HG03280 (cell line): ENCODE measurements around the gene HOXA6.

Experiments
- ATAC-seq: cut with Tn5 transposase; IDR thresholded peaks from one replicate; pipeline ENCODE4 v1.9.1; 2021; ENCODE audit warnings: mild to moderate bottlenecking, moderate library complexity; ENCODE audit not compliant: unreplicated experiment

The HOXA6 gene

GRCh38 chr7:27112955-27113949, 34.3 kb downstream of the HOXA6 start:
- no peak for ATAC-seq

- ATAC-seq: no peak
Measured at GRCh38 chr7:27112361-27112760, 35.2 kb downstream of the HOXA6 start.

- ATAC-seq: no peak
Measured at GRCh38 chr7:27111751-27112277, 35.8 kb downstream of the HOXA6 start.

- no peak for ATAC-seq
Measured at GRCh38 chr7:27111042-27111750, 36.4 kb downstream of the HOXA6 start.

- ATAC-seq: no peak
Measured at GRCh38 chr7:27110186-27111031, 37.2 kb downstream of the HOXA6 start.

GRCh38 chr7:27109466-27110185, 37.9 kb downstream of the HOXA6 start:
- no peak for ATAC-seq

- ATAC-seq: no peak
Measured at GRCh38 chr7:27108390-27109127, 39.0 kb downstream of the HOXA6 start.

GRCh38 chr7:27107391-27108381, 39.9 kb downstream of the HOXA6 start:
- ATAC-seq: no peak

- ATAC-seq: no peak
Measured at GRCh38 chr7:27106901-27107240, 40.7 kb downstream of the HOXA6 start.

- no peak for ATAC-seq
Measured at GRCh38 chr7:27106181-27106900, 41.2 kb downstream of the HOXA6 start.

- no peak for ATAC-seq
Measured at GRCh38 chr7:27105301-27106031, 42.1 kb downstream of the HOXA6 start.

GRCh38 chr7:27104341-27105058, 43.1 kb downstream of the HOXA6 start:
- no peak for ATAC-seq

GRCh38 chr7:27103489-27104226, 43.9 kb downstream of the HOXA6 start:
- ATAC-seq: no peak

GRCh38 chr7:27102581-27103442, 44.8 kb downstream of the HOXA6 start, which contains the start of gene HOXA2:
HOXA2 (minus strand) TSS chr7:27102683; CDS start chr7:27102500, 183 bp downstream.
- no peak for ATAC-seq
